Endothelial cell of umbilical vein (primary cell): ENCODE measurements around the gene PDZD4. TPM values are rescaled to one million over a fixed set of nuclear protein-coding genes. Genes with fewer than 3 reads are reported as not detected.

Source experiments
- BruUV-seq: library from RNA; stranded (reverse); fragments of 400-500 nt; replicated peaks from 2 replicates; lab custom pipeline; 2021; lab: Mats Ljungman, UMichigan
- CTCF ChIA-PET: fragments of 300-600, 350-600 bp; sonication (Branson Sonifier 250); formaldehyde crosslinking; loops from one replicate; lab custom pipeline; 2021; ENCODE audit warnings: antibody characterized with exemption, inconsistent platforms; lab: Charles Lee
- POLR2A ChIA-PET: fragments of 300-600, 350-600 bp; sonication (Branson Sonifier 250); formaldehyde crosslinking; loops from one replicate; lab custom pipeline; 2021; ENCODE audit warnings: antibody characterized with exemption, inconsistent platforms; lab: Charles Lee
- DNase-seq: peaks from one replicate; pipeline ENCODE4 v3.0.0-alpha.2; 2011; ENCODE audit warnings: low read depth, low spot score
- FAIRE-seq: peaks from 2 replicates; lab custom pipeline; 2011; peaks lifted over from hg19 to GRCh38; lab: Jason Lieb, UNC
- H2AFZ ChIP-seq: 2 replicates; pipeline ENCODE4 v1.6.0; 2012; ENCODE audit warnings: low read depth, low read length, control low read depth, inconsistent platforms
- H3K27ac ChIP-seq: 2 replicates; pipeline ENCODE4 v1.5.1; 2011; ENCODE audit warnings: low read depth, mild to moderate bottlenecking, control low read depth, low read length, moderate library complexity; ENCODE audit not compliant: insufficient read depth
- H3K27me3 ChIP-seq, 2 experiments: 2 replicates each; pipeline versions ENCODE4 v1.6.0 to v1.6.1; 2011; ENCODE audit warnings: low read length in 2 of 2, mixed read lengths in 1 of 2; ENCODE audit not compliant: control insufficient read depth in 2 of 2, insufficient read depth in 2 of 2
- H3K36me3 ChIP-seq, 2 experiments: 2 replicates in 1 of 2; 3 replicates in 1 of 2; pipeline ENCODE4 v1.5.1; 2011; ENCODE audit warnings: low read length in 2 of 2, mild to moderate bottlenecking in 1 of 2, moderate library complexity in 1 of 2; ENCODE audit not compliant: control insufficient read depth in 2 of 2, insufficient read depth in 2 of 2; ENCODE audit errors: extremely low read depth in 1 of 2
- H3K4me1 ChIP-seq: 3 replicates; pipeline ENCODE4 v1.5.1; 2011; ENCODE audit warnings: mild to moderate bottlenecking, low read length; ENCODE audit not compliant: control insufficient read depth, insufficient read depth; ENCODE audit errors: extremely low read depth
- H3K4me2 ChIP-seq: 2 replicates; pipeline ENCODE4 v1.6.1; 2011; ENCODE audit warnings: low read length, control low read depth, mixed read lengths; ENCODE audit not compliant: insufficient read depth
- H3K4me3 ChIP-seq, 3 experiments: fragments of 200-600 bp in 1 of 3; sonication (generic), shearing (Covaris generic) in 1 of 3; replicated peaks in 1 of 3; 2 replicates each; pipeline ENCODE4 v1.5.1; 2011 to 2016; ENCODE audit warnings: control low read depth in 3 of 3, low read length in 3 of 3, mild to moderate bottlenecking in 2 of 3, inconsistent platforms in 1 of 3, low read depth in 1 of 3, moderate library complexity in 1 of 3; ENCODE audit not compliant: insufficient read depth in 1 of 3
- H3K79me2 ChIP-seq: 2 replicates; pipeline ENCODE4 v1.6.0; 2012; ENCODE audit warnings: low read length, inconsistent platforms; ENCODE audit not compliant: control insufficient read depth, insufficient read depth
- H3K9ac ChIP-seq: replicated peaks from 2 replicates; pipeline ENCODE3; 2011; ENCODE audit warnings: low read length, control low read depth; ENCODE audit not compliant: insufficient read depth; ENCODE audit errors: extremely low read depth
- H3K9me1 ChIP-seq: replicated peaks from 3 replicates; pipeline ENCODE4 v1.6.0; 2011; ENCODE audit warnings: mild to moderate bottlenecking, low read length; ENCODE audit not compliant: control insufficient read depth, insufficient read depth; ENCODE audit errors: extremely low read depth
- H3K9me3 ChIP-seq: replicated peaks from 2 replicates; pipeline ENCODE4 v1.5.1; 2012; ENCODE audit warnings: low read length, inconsistent platforms; ENCODE audit not compliant: control insufficient read depth, insufficient read depth
- H4K20me1 ChIP-seq: replicated peaks from 2 replicates; pipeline ENCODE3; 2011; ENCODE audit warnings: mild to moderate bottlenecking, low read length; ENCODE audit not compliant: control insufficient read depth, insufficient read depth; ENCODE audit errors: extremely low read depth
- CTCF ChIP-seq, 2 donors: IDR thresholded peaks; 1 replicate in 1 of 2; 2 replicates in 1 of 2; pipeline ENCODE4 v1.5.1; 2011; ENCODE audit warnings: low read length in 2 of 2, mild to moderate bottlenecking in 2 of 2, moderate library complexity in 2 of 2, control low read depth in 1 of 2, inconsistent platforms in 1 of 2, low read depth in 1 of 2; ENCODE audit not compliant: insufficient read depth in 1 of 2; ENCODE audit errors: extremely low read depth in 1 of 2
- EZH2 ChIP-seq: IDR thresholded peaks from 2 replicates; pipeline ENCODE4 v1.6.1; 2012; ENCODE audit warnings: borderline replicate concordance, low read depth, mild to moderate bottlenecking, moderate library complexity, low read length, inconsistent platforms; ENCODE audit not compliant: severe bottlenecking
- FOS ChIP-seq: IDR thresholded peaks from 2 replicates; pipeline ENCODE4 v1.6.1; 2011; ENCODE audit warnings: mild to moderate bottlenecking, low read length, moderate library complexity, borderline replicate concordance; ENCODE audit not compliant: insufficient read depth
- GATA2 ChIP-seq: IDR thresholded peaks from 2 replicates; pipeline ENCODE4 v1.7.0; 2011; ENCODE audit warnings: low read depth, mild to moderate bottlenecking, moderate library complexity, mixed read lengths, low read length; ENCODE audit not compliant: insufficient read length, insufficient read depth
- JUN ChIP-seq: IDR thresholded peaks from 2 replicates; pipeline ENCODE4 v1.6.1; 2011; ENCODE audit warnings: borderline replicate concordance, low read depth; ENCODE audit not compliant: insufficient read length, insufficient read depth
- MAX ChIP-seq: IDR thresholded peaks from 2 replicates; pipeline ENCODE4 v1.6.1; 2011; ENCODE audit not compliant: insufficient read depth, insufficient read length
- MYC ChIP-seq: IDR thresholded peaks from one replicate; pipeline ENCODE4 v1.6.1; 2011; ENCODE audit warnings: mild to moderate bottlenecking, low read depth, low read length
- POLR2A ChIP-seq: IDR thresholded peaks from 2 replicates; pipeline ENCODE4 v1.6.1; 2012; ENCODE audit warnings: low read depth, mild to moderate bottlenecking, control low read depth, low read length
- POLR2AphosphoS5 ChIP-seq: IDR thresholded peaks from 2 replicates; pipeline ENCODE4 v1.6.1; 2012; ENCODE audit warnings: low read depth, mild to moderate bottlenecking, control low read depth, low read length, moderate library complexity; ENCODE audit not compliant: insufficient read depth
- dilution Hi-C: fragments of 300-500 bp; cut with MboI; formaldehyde crosslinking; loops from one replicate; pipeline ENCODE4 v1.15.0; 2019; ENCODE audit warnings: low sequenced_read_pairs; ENCODE audit not compliant: extremely low pct_ligation_motif_present
- intact Hi-C: fragments of 100-400 bp; cut with micrococcal nuclease; formaldehyde crosslinking; loops from one replicate; pipeline ENCODE4 v1.10.0; 2022
- polyA plus RNA-seq, 4 experiments: library from polyadenylated mRNA; depleted of rRNA in 3 of 4; stranded (reverse) in 3 of 4; unstranded in 1 of 4; fragments of >200 nt; gene quantifications; 2 replicates each; pipeline versions ENCODE4 v1.2.1 to v1.2.3, GENCODE V29; 2011 to 2012; ENCODE audit warnings: missing spikeins in 1 of 4
- total RNA-seq: library from RNA; stranded (reverse); gene quantifications from 2 replicates; pipeline ENCODE4 v1.2.3, GENCODE V29; 2021

Gene PDZD4
- total and polyA plus RNA-seq, 2 donors (not counting 3 experiments of a cell fraction or from before 2014, with no cell fraction given) = 0.07 to 0.09 TPM

GRCh38 chrX:153761863-153762262 is 68.5 kb downstream of the PDZD4 start:
- no peak overlapping the region for H3K4me3 ChIP-seq
- DNase-seq = no peak
- TF ChIP-seq EZH2 = no peak
- no peak for TF ChIP-seq MYC
- no peak for TF ChIP-seq MAX
- no peak for TF ChIP-seq CTCF (IDR thresholded peaks at IDR 0.05; ENCODE audit: extremely low read depth in 1 of 2, insufficient read depth in 1 of 2, low read depth in 1 of 2, low read length in 2 of 2)
- TF ChIP-seq POLR2AphosphoS5 = no peak
- no peak for TF ChIP-seq JUN
- no peak for TF ChIP-seq GATA2
- TF ChIP-seq POLR2A = no peak
- TF ChIP-seq FOS = no peak
- ChIA-PET CTCF (no interaction called here), POLR2A (no interaction called here)
- intact Hi-C loops = loop anchor here (10.0 kb wide), 1 partner anchor 283 kb away; no protein-coding TSS in a partner anchor
- peaks cover 20% of the 10 kb centered on the region for H3K4me1 ChIP-seq
- H4K20me1 ChIP-seq = no peaks in the 10 kb centered on the region
- H2AFZ ChIP-seq = no peak overlapping the region
- no TSS peak for BruUV-seq
- no peaks in the 10 kb centered on the region for H3K27me3 ChIP-seq
- dilution Hi-C loops = no loop called here
- H3K36me3 ChIP-seq = no peaks in the 10 kb centered on the region
- no peaks in the 10 kb centered on the region for H3K9me1 ChIP-seq
- no peak for FAIRE-seq
- no peak overlapping the region for H3K9ac ChIP-seq
- H3K4me2 ChIP-seq = no peak overlapping the region
- no peaks in the 10 kb centered on the region for H3K79me2 ChIP-seq
- no peak overlapping the region for H3K27ac ChIP-seq
- H3K9me3 ChIP-seq = no peaks in the 10 kb centered on the region
